HEK293 (cell line): ENCODE results near the gene SLC26A1.

Source experiments
- PATZ1 ChIP-seq: fragments of 450-650 bp; formaldehyde crosslinking; IDR thresholded peaks from 2 replicates; pipeline ENCODE4 v1.5.1; 2016; ENCODE audit warnings: missing biosample characterization, missing genetic modification characterization
- ZBTB7A ChIP-seq: fragments of 450-650 bp; formaldehyde crosslinking; IDR thresholded peaks from 2 replicates; pipeline ENCODE4 v1.5.1; 2016; ENCODE audit warnings: low read depth, missing biosample characterization, missing genetic modification characterization
- ZNF16 ChIP-seq: fragments of 450-650 bp; formaldehyde crosslinking; IDR thresholded peaks from 2 replicates; pipeline ENCODE4 v1.5.1; 2016; ENCODE audit warnings: low read depth, missing biosample characterization, missing genetic modification characterization
- ZNF449 ChIP-seq: fragments of 450-650 bp; formaldehyde crosslinking; IDR thresholded peaks from 2 replicates; pipeline ENCODE4 v1.5.1; 2017; ENCODE audit warnings: missing biosample characterization, mild to moderate bottlenecking, missing genetic modification characterization, moderate library complexity

- TF ChIP-seq ZNF449 (tag by site-specific recombination) (no peak), PATZ1 (no peak), ZBTB7A (tag by site-specific recombination) (no peak), ZNF16 (no peak)
These were observed 29.7 kb downstream of the SLC26A1 start for GRCh38 chr4:963276-964225.
